HG03135 (cell line): ENCODE measurements around the gene CTSV.
"Not testable (repeated sequence)": the region's sequence is repeated elsewhere in the genome, so short reads cannot be mapped to it uniquely, and the experiment has no call there.

ENCODE experiments used
- ATAC-seq: cut with Tn5 transposase; IDR thresholded peaks from one replicate; pipeline ENCODE4 v1.9.1; 2021; ENCODE audit warnings: mild to moderate bottlenecking, moderate library complexity; ENCODE audit not compliant: unreplicated experiment

Gene CTSV

DNA sequence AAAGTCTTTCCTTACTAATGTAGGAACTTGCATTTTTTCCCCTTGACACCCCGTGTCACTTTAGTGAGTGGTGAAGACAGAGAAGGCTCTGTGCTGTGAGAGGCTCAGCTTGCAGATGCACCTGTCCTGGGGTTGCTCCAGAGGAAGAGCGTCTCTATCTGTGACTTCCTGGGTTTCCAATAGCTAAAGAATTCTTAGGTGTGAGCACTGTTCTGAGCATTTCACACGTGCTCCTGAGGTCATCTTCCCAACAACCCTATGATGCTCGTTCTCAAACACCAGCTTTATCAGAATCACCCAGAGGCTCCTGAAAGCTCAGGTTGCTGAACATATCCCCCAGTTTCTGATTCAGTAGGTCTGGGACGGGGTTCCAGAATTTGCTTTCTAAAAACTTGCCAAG, 6.4 kb upstream of the CTSV start:
- no peak for ATAC-seq

- no peak for ATAC-seq
These were observed 3.0 kb upstream of the CTSV start for GRCh38 chr9:97041898-97042297.

GRCh38 chr9:97039514-97039860, 545 bp upstream of the CTSV start:
- ATAC-seq: no peak

GRCh38 chr9:97023505-97023904, 15.4 kb downstream of the CTSV start:
- not testable (repeated sequence) for ATAC-seq

GRCh38 chr9:97013151-97014132, 25.5 kb downstream of the CTSV start:
- peak; percentile 79 for ATAC-seq

DNA sequence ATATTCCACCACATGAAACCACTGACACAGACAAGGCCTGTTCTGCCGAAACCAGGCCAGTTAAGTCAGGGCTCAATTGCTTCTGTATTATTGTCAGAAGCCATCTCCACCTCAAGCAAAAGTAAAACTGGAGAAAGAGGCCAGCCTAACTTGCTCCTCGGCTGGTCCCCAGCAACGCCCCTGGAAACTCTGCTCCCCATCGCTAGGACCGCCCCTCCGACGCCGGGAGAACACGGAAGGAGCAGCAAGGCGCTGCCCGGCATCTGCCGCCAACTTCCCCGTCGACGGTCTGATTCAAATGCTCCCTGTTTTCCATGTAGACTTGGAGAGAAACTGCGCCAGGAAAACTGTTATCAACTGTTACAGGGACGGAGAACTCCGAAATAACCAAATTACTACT, 26.3 kb downstream of the CTSV start:
- ATAC-seq: peak; percentile 70

DNA sequence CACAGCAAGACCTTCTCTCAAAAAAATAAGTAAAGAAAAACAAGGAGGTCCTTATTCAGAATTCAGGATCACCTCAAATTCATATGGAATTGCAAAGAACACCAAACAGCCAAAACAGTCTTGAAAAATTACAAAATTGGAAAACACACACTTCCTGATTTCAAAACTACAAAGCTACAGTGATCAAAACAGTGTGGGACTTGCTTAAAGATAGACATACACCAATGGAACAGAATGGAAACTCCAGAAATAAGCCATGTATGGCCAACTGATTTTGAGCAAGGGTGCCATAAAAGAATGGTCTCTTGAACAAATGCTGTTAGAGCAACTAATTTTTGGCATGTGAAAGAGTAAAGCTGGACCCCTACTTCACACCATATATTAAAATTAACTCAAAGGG, 36.7 kb downstream of the CTSV start:
- not testable (repeated sequence) for ATAC-seq

- not testable (repeated sequence) for ATAC-seq
These were observed 37.6 kb downstream of the CTSV start for GRCh38 chr9:97001338-97001737.

DNA sequence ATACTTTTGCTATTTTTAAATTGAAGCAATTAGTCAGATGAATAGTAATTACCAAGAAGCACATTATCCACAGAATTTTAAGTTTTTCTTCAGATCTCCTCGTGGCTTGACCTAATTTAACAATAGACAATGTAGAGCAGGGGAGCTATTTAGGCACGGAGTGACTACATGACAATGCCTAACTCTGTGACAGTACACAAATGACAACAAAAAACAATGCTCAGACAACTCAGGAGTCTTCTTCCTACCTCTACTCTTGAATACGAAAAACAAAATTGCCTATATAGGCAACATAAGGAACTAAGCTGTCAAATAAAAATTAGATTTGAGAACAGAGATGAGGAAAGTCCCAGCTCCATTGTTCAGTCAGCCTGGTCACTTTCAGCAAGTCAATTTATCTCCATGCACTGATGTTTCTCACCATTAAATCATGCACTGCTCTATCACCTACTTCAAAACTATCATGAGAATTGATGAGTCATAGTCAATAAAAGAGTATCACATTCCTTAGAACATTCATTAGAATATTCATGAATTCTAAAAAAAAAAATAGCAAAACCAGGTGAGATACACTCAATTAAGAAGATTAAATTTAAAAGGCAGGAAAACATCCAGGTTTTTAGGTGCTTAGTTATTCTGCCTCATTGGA, 38.7 kb downstream of the CTSV start:
- not testable (repeated sequence) for ATAC-seq

DNA sequence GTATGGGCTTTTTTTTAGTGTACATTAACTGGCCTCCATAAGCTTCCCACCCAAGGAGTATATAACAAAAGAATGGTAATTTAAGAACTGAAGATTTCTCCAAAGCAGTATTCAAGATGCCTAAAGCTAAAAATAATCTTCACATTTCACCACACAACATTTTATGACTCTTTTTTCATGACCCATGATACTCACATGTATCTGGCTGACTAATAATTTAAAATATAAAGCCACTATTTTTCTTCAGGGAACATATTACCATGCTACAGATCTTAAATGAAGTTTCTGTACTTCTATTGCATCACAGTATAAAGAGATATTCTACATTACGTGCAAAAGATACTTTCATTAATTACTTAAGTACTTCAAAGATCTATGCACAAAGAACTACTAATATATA, 39.2 kb downstream of the CTSV start:
- not testable (repeated sequence) for ATAC-seq

GRCh38 chr9:96997009-96997701, 41.8 kb downstream of the CTSV start:
- ATAC-seq: not testable (repeated sequence)

GRCh38 chr9:96994531-96995016, 44.4 kb downstream of the CTSV start:
- not testable (repeated sequence) for ATAC-seq

DNA sequence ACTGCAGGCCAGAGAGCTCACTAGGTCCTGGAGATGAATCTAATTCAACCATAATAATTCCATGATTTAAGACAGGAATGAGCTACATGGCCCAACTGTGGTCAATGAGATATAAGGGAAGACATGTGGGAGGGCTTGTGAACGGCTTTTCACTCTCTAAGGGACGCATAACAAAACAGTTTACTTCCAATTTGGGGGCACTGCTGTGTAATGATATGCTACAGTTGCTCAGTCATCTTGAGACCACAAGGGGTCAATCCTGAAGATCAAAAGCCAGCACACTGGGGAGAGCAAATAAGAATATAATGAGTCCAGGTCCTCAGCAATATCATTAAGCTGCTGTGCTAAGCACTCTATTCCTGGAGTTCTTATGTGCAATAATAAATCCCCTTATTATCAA, 46.6 kb downstream of the CTSV start:
- not testable (repeated sequence) for ATAC-seq

DNA sequence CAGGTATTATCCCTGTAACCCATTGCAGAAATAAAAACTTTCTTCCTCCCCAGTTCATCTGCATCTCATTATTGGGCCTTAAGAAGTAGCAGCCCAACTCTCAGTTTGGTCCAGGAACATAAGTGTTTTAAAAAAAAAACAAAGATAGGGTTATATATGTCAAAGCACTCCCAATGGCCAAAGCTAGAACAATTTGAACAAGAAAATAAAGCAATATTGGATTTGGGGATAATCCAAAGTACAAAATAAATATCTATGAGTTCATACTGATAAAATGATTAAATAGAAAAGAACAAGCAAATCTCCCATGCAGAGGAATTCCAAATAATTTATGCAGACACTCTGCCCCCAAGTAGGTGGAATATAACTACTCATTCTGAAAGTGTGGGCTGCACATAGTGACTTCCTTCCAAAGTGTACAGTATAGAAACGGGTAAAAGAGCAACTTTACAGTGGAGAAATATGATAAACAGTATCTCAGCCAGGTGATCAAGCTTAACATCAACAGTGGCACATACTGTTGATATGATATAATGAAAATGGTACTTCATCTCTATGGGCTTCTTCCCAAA, 49.1 kb downstream of the CTSV start:
- not testable (repeated sequence) for ATAC-seq

DNA sequence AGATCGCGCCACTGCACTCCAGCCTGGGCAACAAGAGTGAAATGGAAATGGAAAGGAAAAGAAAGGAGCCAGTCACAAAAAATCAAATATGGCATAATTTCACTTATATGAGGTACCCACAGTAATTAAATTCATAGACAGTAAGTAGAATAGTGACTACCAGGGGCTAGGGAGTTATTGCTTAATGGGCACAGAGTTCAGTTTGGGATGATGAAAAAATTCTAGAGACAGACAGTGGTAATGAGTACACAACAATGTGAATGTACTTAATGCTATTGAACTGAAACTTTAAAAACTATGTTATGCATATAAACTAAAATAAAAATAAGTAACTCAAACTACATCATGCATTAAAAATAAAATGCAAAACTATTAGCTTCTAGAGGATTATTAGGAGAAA, 54.1 kb downstream of the CTSV start:
- not testable (repeated sequence) for ATAC-seq

- not testable (repeated sequence) for ATAC-seq
These were observed 54.8 kb downstream of the CTSV start for GRCh38 chr9:96984139-96984538.

GRCh38 chr9:96983496-96984122, 55.3 kb downstream of the CTSV start:
- ATAC-seq: not testable (repeated sequence)
